ENCODE results near the gene NUDT14.

The NUDT14 gene

GRCh38 chr14:105211758-105212089 is 30.6 kb upstream of the NUDT14 start:
- DNase-seq = no peak

- no peak for DNase-seq
These were observed 30.1 kb upstream of the NUDT14 start for GRCh38 chr14:105211086-105211757.

- no peak for DNase-seq
These were observed 29.3 kb upstream of the NUDT14 start for GRCh38 chr14:105210266-105211025.

- DNase-seq = no peak
These were observed 28.5 kb upstream of the NUDT14 start for GRCh38 chr14:105209646-105210045.

GRCh38 chr14:105209091-105209490 is 28.0 kb upstream of the NUDT14 start:
- no peak for DNase-seq

- DNase-seq = no peak
These were observed 27.6 kb upstream of the NUDT14 start for GRCh38 chr14:105208738-105209075.

- no peak for DNase-seq
These were observed 27.1 kb upstream of the NUDT14 start for GRCh38 chr14:105207996-105208737.

GRCh38 chr14:105207460-105207901 is 26.4 kb upstream of the NUDT14 start:
- no peak for DNase-seq

- no peak for DNase-seq
These were observed 25.8 kb upstream of the NUDT14 start for GRCh38 chr14:105206873-105207272.

- no peak for DNase-seq
These were observed 24.6 kb upstream of the NUDT14 start for GRCh38 chr14:105205673-105206208.

GRCh38 chr14:105204931-105205672 is 24.0 kb upstream of the NUDT14 start:
- DNase-seq = no peak

- DNase-seq = no peak
These were observed 23.3 kb upstream of the NUDT14 start for GRCh38 chr14:105204206-105204930.

GRCh38 chr14:105203701-105204100 is 22.6 kb upstream of the NUDT14 start:
- DNase-seq = no peak

GRCh38 chr14:105203057-105203531 is 22.0 kb upstream of the NUDT14 start:
- peak; percentile 25 to 85 for DNase-seq

GRCh38 chr14:105201925-105202513 is 20.9 kb upstream of the NUDT14 start:
- peak; percentile 77 to 81 for DNase-seq

- DNase-seq = no peak
These were observed 20.2 kb upstream of the NUDT14 start for GRCh38 chr14:105201156-105201924.

GRCh38 chr14:105200641-105201040 is 19.5 kb upstream of the NUDT14 start:
- DNase-seq = no peak

- no peak for DNase-seq
These were observed 19.0 kb upstream of the NUDT14 start for GRCh38 chr14:105200074-105200473.

GRCh38 chr14:105199093-105199492 is 18.0 kb upstream of the NUDT14 start:
- DNase-seq = no peak

GRCh38 chr14:105198588-105198987 is 17.5 kb upstream of the NUDT14 start:
- no peak for DNase-seq

- DNase-seq = peak; percentile 77
These were observed 16.1 kb upstream of the NUDT14 start for GRCh38 chr14:105197211-105197641.
